Activated CD4-positive, alpha-beta T cell treated with anti-CD3 and anti-CD28 coated beads for 24 hours (primary cell): ENCODE measurements around the gene ADAT3.

Source experiments
- DNase-seq, 2 donors: peaks; one replicate each; pipeline ENCODE4 v3.0.0-alpha.2; 2020; ENCODE audit warnings: low read depth in 2 of 2

Gene ADAT3

DNA sequence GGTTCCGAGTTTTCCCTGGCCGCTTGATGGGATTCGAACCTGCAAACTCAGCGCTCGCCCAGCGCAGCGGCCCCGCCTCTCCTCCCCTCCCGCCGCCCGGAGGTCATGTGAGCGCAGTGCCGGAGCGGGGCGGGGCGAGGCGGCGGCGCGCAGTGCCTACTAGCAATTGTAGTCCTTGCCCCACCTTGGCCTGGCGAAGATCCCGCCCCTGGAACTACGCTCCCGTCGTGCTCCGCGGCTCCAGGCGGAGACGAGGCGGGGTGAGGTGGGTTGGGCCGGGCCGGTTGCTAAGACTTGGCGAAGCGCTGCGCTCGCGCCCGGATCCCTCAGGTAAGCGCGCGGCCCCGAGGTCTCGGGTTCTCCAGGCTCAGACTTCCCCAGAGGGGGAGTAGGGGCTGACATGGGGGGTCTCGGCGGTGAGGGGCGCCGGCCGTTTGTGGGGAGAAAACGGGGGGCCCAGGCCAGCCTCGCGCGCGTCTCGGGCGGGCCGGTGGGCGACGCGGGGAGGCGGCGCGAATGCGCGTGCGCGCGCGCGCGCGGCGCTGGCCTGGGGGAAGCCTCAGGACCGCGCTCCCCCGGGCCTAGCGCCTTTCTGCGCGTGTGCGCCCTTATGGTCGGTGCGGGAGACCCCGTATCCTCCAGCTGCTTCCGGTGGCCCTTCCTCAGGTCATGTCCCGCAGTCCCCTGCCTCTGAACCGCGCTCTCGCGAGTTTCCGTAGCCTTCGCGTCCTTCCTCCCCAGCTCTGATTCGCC is at the start of gene ADAT3, which contains the start of gene SCAMP4:
TSS of gene ADAT3 (plus strand) at position 290 of the 753 bp plus-strand sequence. CDS start 6,649 bp downstream, outside the sequence.
TSS of gene SCAMP4 (plus strand) at position 290 of the 753 bp plus-strand sequence. CDS start 9,621 bp downstream, outside the sequence.
- DNase-seq = peak; percentile 97

DNA sequence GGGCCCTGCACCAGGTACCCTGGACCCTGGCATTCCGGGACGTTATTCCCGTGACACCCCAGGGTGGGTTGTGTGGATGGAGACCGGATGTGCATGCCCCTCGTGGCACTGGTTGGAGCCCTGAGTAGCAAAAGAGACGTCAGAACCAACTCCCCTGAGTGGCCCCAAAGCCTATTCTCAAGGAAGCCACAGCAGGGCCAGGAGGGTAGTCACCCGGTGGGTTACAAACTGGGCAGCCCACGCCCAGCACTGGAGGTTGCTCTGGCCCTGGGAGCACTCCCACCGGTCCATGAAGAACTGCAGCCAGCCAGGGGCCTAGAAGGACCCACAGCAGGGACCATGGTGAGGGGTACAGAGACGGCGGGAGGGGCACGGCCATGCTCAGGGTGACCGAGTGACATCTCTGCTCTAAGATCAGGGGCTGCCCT is 49.4 kb upstream of the ADAT3 start:
- no peak for DNase-seq

DNA sequence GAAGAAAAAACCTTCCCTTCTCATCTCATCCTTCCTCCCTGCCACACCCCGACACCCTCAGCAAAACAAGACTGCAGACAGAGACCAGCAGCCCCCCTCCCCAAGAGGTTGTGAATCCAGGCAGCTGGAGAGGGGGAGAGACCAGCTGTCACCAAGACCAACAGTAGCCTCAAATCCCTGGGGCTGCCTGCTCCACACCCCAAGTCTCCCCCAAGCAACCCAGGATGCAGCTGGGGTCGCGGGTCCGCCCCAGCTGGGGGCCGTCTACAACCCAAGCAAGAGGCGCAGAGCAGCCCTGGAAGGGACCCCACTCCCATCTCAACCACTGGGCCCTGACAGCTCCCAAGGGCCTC is 48.9 kb upstream of the ADAT3 start:
- DNase-seq = no peak

DNA sequence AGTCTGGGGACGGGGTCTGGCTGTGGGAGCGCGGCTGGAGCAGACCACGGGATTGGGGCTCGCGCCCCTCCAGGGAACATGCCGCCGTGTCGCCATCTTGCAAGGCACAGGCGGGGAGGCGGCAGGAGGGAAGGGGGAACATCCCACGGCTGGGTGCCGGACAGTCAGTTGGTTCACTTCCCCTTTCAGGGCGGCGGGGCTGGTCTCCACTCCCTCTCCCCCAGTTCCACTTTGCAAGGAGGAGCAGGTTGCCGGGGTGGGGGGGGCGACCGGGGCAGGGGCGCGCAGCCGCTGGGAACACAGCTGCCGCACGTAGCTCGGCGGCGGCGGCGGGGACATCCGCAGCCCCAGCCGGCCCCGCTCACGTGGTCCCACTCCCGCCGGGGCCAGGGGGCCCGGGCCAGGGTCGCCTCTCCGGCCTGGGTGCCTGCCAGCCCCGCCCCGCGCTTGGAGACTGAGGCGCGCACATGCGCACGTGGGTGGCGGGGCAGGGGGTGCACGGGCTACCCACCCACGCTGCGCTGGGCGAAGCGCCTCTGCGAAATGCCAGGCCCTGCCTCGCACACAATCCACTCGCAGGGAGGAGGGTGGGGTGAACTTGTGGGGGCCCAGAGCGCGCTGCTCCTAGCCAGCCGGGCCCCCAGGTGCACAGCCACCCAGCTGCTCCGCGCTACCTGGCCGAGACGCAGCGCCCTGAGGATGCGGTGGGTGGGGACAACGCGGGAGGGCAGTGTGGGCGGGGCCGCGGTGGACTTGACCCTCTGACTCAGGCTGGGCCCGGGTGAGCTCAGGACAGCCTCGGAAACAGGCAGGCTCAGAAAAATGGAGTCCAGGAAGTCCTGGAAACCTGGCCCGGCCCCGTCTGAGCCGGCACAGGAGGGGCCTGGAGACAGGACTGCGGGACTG is 48.2 kb upstream of the ADAT3 start:
- no peak for DNase-seq

DNA sequence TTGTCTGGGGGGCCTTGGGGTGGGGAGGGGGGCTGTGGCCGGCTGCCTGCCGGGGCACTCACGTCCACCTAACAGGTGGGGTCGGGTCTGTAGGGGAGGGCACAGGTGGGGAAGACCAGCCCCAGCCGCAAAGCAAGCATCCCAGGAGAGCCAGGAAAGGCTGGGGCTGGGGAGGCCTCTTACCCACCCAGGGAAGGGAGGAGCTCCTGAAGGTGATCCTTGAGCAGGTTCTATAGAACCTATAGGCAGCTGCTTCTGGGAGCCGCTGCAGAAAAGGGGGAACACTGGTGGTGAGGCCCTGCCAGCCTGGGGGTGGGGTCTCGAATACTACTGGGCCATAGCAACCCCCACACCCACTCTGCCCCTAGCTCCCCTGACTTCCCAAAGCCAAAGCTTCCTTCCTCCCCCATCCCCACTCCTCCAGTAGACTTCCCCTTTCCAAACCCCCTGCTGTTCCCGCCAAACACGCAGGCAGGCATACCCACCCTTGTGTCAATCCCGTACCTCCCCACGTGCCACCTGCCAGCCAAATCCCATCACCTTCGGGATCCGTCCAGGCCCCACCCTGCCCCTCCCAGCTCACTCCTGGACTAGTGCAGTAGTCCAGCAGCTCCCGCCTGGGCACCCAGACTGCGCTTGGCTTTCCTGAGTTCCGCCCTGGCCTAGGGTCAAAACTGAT is 47.4 kb upstream of the ADAT3 start:
- no peak for DNase-seq

DNA sequence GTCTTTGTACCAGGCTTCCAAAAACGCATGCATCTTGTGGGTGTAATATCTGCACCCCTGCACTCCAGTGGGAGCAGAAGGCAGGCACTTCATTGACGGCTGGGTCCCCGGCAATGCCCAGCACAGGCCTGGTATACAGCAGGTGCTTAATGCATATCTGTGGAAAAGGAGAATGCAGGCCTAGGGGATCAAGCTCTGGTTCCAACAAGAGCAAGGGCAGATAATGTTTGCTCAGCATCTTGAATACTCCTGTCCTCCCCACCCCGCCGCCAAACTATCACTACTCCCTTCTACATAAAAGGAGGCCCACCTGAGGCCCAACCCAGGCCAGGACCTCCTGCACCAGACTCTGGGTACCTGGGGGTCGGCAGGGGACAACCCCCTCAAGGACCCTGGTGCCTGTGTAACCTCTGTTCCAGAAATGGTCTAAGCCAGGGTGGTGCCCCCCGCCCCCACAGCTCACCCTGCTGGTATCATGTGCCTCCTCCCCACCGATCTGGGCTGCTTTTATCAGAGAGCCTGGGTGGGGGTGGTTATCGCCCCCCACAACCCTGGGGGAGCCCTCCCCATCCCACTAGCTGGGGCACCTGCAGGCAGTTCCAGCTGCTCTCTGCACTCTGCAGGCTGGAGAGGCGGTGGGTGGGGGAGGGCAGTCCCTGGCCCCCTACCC is 46.7 kb upstream of the ADAT3 start:
- no peak for DNase-seq

DNA sequence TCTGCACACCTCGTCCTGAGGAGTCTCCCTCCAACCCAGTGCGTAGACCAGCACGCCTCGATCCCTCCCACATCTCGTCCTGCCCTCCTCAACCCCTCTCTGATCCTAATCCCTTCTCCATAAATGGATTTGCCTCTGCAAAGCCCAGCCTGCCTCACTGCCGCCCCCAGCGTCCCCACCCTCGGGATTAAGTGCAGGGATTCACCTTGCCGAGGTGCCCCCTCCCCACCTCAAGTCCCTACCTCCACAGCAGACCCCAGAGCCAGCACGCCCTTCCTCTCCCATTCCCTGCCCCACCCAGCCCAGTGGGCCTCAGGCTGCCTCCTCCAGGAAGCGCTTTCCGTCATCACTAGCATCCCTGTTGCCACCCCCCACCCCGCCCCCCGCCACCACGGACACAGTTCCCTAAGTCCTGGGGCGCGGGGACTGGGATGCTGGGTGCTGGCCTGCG is 45.8 kb upstream of the ADAT3 start:
- DNase-seq = no peak

DNA sequence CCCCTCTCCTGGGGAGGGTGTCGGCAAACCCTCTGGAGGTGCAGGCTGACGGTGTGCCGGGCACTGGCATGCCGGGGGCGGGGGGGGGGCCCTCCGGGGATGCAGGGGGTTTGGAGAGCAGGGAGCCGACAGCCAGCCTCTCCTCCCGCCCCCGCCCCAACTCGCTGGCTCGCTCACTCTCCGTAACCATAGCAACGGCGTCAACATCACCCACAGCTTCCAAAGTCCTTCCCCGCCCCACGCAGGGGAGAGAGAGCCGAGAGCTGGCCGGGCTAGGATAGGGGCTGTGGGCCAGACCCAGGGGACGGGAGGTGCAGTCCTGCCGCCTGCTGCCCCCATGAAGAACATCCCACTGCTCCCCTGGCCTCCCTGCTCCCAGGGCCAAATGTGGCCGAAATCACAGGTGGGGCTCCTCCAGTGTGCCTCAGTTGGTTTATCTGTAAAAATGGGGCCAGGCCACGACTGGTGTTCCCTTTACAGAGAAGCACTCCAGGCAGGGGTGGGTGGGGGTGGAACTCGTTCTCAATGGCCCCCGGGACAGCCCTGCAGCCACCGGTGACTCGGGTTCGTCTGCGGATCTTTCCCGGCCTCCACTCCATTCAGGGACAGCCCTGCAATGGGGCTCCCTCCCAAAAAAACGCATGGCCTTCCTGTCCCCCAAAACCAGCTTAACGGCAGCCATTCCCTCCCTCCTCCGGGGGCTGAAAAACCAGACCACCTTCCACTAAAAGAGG is 45.0 kb upstream of the ADAT3 start:
- no peak for DNase-seq

DNA sequence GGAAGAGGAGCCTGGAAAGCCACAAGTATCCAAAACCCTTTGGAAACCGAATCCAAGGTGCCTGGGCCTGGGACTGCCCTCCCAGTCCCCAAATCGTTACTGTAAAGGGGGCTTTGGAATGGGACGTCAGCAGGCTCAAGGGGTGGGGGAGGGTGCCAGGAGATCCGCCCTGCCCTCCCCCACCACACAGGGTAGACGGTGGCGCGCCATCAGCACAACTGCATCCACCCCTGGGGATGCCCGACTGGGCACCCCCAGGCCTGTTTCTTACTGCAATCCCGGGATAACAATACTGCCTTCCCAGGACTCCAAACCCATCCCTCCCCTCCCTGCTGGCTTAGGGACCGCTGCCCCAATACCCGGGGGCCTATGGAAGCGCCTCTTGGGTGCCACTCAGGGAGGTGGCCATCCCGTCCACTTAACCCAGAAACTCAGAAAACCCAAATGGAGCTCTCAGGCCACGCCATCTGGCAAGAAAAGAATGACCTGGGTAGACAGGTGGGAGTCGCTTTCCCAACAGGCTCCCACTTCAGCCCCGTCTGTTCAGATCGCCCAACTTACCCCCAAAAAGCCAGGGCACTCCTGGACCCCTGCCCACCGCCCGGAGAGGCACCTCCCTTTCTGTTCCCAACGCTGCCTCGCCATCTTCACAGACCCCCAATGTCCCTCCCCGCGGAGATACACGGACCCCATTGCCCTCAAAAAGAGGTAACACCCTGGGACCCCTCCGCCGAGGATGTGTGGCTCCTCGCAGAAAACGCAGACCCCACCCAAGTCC is 44.2 kb upstream of the ADAT3 start:
- no peak for DNase-seq

DNA sequence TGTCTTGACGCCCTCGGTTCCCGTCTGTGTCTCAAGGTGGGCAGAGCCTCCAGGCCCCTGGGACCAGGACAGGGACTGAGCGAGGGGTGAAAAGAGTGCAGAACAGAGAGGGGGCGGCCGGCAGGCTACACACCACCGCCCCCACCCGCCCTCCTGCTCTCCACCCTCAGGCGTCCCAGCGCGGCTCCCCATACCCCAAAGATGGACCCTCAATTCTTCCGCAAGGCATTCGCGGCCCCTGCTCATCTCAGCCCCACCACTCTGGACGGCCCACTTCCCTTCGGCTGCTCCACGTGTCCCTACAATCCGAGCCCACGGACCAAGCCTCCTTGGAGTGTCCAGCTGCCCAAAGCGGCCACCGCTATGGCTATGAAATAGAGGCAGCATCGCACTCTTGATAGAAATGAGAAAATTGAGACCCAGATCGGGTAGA is 43.6 kb upstream of the ADAT3 start:
- DNase-seq = no peak

DNA sequence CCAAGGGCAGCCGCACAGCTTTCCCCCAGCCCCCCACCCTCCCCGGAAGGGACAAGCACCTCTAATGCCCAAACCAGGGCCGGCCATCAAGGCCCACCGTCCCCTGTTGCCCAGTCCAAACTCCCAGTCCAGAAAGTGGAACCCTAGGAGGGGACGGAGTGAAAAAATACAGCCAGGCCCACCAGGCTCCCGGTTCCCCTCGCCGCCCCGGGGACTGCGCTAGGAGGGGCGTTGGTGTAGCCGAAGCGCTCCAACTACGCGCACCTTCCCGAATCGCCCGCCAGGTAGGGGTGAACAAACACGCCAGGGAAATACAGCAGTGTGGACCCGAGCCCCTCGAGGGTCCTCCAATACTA is 43.2 kb upstream of the ADAT3 start:
- DNase-seq = no peak

DNA sequence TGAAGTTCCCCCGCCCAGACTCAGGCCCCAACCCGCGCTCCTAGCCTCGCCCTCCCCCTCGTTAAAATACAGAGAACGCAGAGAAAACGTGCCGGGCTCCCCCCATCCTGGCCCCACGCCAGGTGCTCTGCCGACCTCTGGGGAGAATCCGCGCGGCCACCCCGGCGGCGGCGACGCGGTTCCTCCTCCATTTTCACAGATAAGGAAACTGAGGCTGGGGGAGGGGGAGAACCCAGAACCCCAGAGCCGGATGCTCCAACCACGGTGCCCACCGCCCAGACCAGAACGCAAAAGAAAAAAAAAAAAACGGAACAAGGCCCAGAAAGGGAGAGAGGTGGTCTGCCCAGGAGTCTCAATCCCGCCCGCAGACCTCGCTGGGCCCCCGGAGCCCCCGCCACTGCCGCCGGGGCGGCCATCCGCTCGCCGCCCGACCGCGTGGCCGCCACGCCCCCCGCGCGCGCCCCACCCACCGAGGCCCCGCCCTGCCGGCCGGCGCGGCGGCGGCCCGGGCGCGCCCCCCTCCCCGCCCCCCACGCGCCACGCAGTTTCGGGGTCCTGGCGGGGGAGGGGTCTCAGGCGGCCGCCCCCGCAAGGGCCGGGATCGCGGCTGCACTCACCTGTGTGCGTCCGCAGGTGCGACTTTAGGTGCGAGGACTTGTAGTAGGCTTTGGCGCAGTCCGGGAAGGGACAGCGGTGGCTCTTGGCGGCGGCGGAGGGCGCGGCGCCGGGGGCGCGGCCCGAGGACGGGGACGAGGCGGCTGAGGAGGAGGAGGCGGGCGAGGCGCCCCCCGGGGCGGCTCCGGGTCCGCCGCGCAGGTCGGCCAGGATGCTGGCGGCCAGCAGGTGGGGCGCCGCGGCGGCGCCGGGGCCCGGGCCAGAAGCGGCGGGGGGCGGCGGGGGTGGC is 42.5 kb upstream of the ADAT3 start:
- no peak for DNase-seq

DNA sequence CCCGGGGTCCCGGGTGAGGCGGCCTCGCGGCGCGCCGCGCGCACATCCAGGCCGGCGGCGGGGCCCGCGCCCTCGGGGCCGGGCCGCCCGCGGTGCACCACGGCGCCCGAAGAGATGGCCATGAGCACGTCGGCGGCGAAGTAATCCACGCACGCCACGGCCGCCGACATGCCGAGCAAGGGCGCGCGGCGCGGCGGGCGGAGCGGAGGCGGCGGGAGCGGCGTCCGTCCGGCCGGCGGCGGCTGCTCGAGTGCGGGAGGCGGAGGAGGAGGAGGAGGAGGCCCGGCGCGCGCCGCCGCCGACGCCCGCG is 41.9 kb upstream of the ADAT3 start, which contains the start of gene KLF16:
TSS of gene KLF16 (minus strand) at position 252 of the 310 bp plus-strand sequence. CDS start at position 170, 82 bp downstream.
- no peak for DNase-seq

DNA sequence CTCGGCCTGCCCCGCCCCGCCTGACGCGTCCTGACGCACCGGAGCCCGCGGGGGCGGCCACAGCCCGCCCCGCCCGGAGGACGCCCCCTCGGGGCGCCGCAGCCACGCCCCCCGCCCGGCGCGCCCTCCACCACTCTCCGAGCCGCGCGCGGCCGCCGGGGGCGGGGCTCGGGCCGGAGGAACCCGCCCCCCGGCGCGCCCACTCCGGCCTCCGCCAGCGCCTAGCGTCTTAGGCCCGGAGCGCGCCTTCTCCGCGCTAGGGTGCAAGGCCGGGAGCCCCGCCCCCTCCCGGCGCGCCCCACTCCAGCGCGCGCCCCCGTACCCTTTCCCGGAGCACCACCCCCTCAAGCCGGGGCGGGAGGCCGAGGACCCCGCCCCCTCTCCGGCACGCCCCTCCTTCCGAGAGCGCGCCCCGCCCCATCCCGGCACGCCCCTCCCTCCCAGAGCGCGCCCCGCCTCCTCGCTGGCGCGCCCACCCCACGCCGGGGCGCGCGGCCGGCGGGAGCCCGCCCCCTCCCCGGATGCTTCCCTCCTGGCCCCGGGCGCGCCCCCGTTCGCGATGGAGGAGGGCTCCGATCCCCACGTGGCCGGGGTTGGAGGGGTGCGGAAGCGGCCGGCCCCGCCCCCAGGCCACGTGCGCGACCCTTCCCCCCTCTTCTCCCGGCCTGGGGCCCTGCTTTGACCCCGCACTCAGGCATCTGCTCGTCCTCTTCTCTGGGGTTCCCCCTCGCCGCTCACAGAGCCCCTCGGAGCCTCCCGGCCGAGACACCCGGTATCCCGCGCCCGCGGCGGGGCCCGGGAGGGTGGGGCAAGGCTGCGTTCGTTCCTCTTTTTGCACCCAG is 41.3 kb upstream of the ADAT3 start:
- DNase-seq = peak; percentile 88 to 89

DNA sequence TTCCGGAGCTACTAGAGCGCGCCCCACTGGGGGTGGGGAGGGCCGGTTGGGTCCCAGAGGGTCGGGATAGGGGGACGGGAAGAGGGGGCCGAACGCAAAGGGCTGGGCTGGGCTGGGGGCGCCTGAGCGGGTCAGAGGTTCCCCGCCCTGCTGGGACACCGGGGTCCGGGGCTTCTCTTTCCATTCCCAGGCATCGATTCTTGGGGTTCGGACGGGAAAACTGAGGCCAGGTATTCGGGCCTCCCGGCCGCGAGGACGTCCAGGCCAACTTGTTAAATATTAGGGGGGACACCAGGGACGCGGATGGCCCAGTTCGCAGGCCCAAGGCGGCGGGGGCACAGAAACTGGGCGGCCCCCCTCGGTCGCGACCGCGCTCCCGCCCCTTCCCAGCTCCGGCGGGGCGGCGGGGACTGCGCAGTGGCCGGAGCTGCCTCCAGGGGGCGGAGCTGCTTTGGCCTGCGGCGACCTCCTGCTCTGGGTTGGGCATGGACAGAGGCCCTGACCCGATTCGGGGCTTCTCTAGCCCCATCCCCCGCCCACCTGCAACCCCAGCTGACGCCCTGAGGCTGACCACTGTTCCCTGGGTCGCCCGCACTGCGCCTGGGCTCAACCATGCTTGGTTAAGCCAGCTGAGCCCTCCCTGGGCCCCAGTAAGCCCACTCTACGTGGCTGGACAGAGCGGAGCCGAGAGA is 40.6 kb upstream of the ADAT3 start:
- no peak for DNase-seq

DNA sequence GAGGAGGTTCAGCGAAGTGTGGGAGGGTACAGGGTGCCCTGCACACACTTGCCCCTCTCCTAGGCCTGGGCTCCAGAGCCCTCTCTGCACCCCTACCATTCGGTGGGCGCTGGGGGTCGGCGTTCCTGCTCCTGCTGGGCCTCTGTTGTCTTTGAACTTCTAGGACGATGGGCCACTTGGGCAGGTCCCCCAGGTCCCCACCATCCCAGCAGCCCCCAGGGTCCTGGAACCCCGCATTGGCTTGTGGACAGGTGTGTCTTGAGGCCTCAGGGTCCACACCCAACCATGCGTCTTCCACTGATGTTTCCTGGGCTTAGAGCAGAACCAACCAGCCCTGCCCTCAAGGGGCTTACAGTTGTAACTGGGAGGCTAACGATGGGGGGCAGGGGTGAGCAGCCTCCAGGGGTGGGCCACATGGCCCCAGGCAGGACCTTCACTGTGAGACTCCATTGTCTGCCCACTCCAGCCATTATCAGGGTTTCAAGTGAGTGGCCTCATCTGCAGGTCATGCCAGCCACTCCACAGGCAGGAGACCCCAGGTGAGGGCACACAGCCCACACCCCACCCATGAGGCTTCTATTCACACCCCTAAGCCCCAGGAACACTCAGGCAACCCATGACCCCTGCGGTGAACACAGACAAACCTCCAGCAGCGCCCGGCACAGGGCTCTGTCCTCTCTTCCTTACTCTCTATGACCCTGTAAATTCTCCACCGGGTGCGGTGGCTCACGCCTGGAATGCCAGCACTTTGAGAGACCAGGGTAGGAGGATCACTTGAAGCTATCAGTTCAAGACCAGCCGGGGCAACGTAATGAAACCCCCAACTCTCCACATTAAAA is 39.8 kb upstream of the ADAT3 start:
- DNase-seq = no peak
